GM18498 (cell line): ENCODE results near the gene CDK11A.
"Not testable (repeated sequence)": the region's sequence is repeated elsewhere in the genome, so short reads cannot be mapped to it uniquely, and the experiment has no call there.

Source experiments
- ATAC-seq: cut with Tn5 transposase; IDR thresholded peaks from one replicate; pipeline ENCODE4 v1.9.1; 2021; ENCODE audit warnings: mild to moderate bottlenecking, moderate library complexity; ENCODE audit not compliant: unreplicated experiment

CDK11A gene

GRCh38 chr1:1664318-1664717 is 59.8 kb downstream of the CDK11A start:
- not testable (repeated sequence) for ATAC-seq

GRCh38 chr1:1662830-1663560 is 61.2 kb downstream of the CDK11A start:
- ATAC-seq, result not testable (repeated sequence)

- ATAC-seq, result not testable (repeated sequence)
These were observed 61.8 kb downstream of the CDK11A start for GRCh38 chr1:1662392-1662791.

GRCh38 chr1:1658583-1659549 is 65.3 kb downstream of the CDK11A start, which contains the start of gene CDK11B:
TSS of gene CDK11B (minus strand) at chr1:1659004. CDS start at chr1:1657485, 1,519 bp downstream.
- peak; percentile 86 for ATAC-seq
